ENCODE measurements around the gene FMNL3.
A peak's percentile ranks its signal among the peaks of the same experiment; 100 is the strongest.
"Not testable (repeated sequence)": the region's sequence is repeated elsewhere in the genome, so short reads cannot be mapped to it uniquely, and the experiment has no call there.

Gene FMNL3

DNA sequence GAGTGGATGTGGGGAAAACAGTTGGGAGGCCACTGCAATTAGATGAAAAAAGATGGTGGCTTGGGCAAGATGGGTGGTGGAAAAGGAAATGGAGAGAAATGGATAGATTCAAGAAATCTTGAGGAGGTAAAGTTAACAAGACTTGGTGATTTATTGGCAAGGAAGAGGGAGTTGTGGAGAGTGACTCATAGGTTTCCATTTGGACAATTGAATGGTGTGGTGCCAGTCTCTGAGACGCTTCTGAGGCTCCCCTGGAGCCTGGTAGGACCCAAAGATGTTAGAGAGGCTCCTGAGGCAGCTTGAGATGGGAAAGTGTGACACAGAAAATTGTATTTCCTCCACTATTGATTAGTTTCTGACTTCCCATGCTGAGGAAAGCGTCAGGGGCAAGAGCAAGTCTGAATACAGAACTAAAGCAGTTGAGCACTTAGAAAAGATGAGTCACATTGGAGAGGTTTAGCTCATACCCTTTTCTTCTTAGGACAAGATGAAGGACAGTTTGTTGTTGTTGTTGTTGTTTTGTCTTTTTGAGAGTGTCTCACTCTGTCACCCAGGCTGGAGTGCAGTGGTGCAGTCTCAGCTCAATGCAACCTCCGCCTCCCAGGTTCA lies 79.3 kb downstream of the FMNL3 start:
- DNase-seq (ENCODE audit: insufficient read length, low spot score) (peak; percentile 63), FAIRE-seq (peak; percentile 45)
- TF ChIP-seq POLR2A (IDR thresholded peaks at IDR 0.05; ENCODE audit: low read depth, low read length): no peak

DNA sequence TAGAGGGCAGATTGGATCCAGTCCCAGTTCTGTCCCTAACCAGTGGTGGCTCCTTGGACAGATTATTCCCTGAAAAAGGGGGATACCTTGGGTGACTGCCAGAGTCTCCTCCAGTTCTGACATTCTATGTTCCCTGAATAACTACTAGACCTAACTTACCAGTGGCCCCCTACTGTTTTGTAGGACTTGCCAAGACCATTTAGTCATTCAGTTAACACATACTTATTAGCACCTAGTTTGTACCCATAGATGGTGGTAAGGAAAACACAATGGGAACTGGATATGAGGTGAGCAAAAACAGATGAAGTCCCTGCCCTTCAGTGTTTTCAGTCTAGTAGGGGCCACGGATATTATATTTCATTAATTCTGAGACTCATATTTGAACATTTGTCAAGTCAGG lies 80.4 kb downstream of the FMNL3 start:
- no peak for FAIRE-seq
- no peak for TF ChIP-seq POLR2A (IDR thresholded peaks at IDR 0.05; ENCODE audit: low read depth, low read length)

DNA sequence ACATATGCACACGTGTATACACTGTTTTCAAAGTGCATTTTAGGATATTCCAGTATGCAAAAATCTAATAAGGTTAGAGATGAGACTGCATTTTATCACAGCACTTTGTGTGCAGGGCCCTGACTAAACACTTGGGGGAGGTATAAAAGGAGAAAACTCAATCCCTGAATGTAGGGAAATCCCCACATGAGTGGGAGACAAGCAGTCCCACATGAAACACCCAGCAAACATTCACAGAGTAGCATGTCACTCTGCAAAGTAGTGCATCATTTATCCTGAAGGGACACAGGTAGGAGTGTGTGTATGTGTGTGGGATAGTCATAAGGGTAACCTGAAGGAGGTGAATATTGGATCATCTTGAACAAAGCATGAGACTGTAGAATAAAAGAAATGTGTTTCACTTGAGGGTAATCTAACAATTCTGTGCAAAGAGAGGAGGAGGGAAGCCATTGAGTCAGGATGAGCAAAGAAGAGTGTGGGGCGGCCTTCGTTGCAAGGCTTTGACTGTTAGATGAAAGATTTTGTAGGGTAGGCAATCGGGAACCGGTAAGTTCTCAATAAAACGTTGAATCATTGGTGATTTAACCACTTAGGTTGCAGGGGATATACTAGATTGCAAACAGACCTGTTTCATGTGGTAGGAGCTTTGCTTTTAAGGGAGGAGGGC lies 80.9 kb downstream of the FMNL3 start:
- no peak for DNase-seq (ENCODE audit: insufficient read length, low spot score)
- TF ChIP-seq POLR2A (IDR thresholded peaks at IDR 0.05; ENCODE audit: low read depth, low read length): no peak
- FAIRE-seq: no peak

More for the DNA sequence above, 80.4 kb downstream of the FMNL3 start:
- DNase-seq (ENCODE audit: insufficient read length, low spot score): no peak

DNA sequence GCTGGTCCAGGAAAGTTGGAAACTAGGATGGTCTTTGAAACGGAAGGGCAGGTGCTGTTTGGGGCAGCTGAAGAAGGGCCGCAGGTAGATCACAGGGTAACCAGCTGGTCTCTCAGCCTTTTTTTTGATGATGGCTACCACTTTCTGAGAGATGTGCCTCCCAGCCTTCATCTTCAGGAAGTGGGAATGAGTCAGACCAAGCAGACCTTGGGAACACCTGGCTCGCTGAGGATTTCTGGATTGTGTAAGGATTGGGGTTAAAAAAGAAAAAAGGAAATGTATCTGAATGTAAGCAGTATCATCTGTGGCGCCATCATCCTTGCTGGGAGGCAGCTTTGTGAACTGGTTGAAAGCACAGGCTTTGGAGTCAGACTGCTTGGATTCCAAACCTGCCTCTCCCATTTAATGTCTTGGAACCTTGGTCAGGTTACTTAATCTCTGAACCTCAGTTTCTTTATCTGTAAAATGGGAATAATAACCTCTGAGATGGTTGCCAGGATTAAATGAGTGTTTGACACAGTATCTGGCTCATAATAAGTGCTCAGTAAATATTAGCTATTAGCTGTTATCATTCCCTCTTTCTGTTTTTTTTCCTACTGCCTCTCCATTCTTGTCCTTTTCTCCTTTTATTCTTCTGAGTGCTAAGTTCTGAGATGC lies 82.2 kb downstream of the FMNL3 start:
- peak; percentile 42 for DNase-seq (ENCODE audit: insufficient read length, low spot score)
- no peak for FAIRE-seq

DNA sequence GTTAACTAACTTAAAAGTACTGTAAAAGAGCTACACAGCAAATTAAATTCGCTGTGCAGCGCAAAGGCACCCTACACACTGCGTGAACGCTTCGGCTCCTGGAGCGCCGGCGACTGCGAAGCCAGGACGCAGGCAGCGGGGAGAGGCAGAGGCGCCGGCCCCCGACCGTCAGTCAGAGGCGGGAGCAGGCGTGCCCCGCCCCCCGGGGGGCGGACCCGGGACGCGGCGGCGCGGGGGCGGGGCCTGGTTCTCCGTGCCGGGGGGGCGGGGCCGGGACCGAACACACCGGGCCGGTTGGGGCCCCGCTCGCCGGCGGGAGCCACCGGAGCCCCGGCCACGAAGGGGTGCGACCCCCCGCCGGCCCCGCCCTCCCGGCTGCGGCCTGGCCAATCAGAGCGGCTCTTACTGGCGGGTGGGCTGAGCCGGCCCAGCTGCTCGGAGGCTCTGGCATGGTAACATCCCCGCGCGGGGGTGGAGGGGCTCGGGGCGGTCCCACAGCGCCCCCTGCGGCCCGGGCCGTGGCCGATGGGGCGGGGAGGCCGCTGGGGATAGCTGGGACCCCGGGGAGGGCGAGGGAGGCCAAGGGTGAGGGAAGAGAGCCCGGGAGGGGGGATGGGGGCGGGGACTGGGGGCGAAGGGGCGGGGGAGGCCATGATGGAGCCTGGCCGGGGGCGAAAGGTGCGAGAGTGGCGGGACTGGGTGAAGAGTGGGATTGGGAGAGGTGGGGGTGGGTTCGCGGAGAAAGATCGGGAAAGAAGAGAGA lies 83.9 kb downstream of the FMNL3 start, which contains the start of gene PRPF40B:
Gene PRPF40B, plus strand, starts transcription at position 420 of the 763 bp plus-strand sequence. Its CDS starts 30 bp downstream, at position 450.
- FAIRE-seq (no peak), DNase-seq (ENCODE audit: insufficient read length, low spot score) (peak; percentile 92)
- TF ChIP-seq POLR2A (IDR thresholded peaks at IDR 0.05; ENCODE audit: low read depth, low read length): peak; percentile 85

More for the DNA sequence above, 82.2 kb downstream of the FMNL3 start:
- TF ChIP-seq POLR2A (IDR thresholded peaks at IDR 0.05; ENCODE audit: low read depth, low read length): no peak

DNA sequence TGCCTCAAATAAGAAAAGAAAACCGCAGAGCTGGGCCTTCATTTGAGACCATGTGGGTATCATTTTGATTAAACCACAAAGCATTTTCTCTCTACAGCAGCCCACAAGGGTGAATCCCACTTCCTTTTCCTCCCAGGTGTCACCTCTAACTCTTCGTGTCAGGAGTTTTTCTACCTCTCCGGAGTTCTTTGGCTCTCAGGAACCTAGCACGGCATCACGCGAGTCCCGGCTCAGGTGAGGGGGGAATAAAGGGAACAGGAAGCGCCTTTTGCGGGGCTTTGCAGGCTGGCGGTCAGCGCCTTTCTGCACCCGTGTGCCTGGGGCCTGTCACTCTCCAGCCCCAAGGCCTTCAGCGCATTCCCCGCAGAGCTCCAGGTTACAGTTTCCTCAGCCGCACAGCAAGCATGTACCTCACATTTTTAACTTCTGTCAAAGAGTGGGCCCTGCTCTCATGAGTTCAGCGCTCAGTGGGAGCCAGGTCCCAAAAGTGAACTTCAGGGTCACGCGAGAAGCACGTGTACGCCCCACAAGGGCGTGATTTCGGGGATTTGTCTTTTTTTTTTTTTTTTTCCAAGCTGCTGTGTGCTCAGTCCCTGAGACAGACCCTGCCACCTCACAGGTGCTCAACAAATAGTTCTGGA lies 84.6 kb downstream of the FMNL3 start:
- no peak for FAIRE-seq
- TF ChIP-seq POLR2A (IDR thresholded peaks at IDR 0.05; ENCODE audit: low read depth, low read length): no peak
- DNase-seq (ENCODE audit: insufficient read length, low spot score): no peak

DNA sequence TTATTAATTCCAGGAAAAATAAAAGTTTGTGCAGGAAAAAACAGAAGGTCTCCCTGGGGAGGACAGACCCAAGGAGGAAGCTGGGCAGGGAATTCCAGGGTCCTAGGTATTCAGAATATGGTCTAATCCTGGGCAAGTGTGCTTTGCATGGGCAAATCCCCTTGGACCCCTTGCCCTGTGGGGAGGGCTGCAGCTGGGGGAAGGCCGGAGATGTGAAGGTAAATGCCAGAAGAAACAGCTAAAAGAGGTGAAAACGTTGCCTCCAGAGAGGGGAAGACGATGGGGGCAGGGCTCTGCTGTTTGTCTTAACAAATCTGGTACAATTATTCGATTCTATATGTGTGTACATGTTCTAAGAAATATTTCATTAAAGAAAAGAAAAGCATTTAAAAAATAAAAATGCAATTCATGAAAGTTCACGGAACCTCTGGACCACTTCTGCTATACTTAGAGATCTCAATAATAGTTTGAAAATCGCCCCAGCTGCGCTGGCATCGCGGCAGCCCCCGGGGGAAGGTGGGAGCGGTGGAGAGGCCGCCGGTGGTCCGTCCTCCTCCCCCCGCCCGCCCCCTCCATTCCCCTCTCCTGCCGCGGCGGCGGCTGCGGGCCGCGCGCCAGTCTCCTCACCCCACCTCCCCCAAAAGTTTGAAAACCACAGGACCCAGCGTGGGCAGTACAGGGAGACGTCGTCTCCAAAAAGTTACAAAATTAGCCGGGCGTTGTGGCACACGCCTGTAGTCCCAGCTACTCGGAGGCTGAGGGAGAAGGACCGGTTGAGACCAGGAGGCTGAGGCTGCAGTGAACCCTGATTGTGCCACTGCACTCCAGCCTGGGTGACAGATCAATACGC lies 85.3 kb downstream of the FMNL3 start:
- no peak for TF ChIP-seq POLR2A (IDR thresholded peaks at IDR 0.05; ENCODE audit: low read depth, low read length)
- FAIRE-seq (no peak), DNase-seq (ENCODE audit: insufficient read length, low spot score) (no peak)

DNA sequence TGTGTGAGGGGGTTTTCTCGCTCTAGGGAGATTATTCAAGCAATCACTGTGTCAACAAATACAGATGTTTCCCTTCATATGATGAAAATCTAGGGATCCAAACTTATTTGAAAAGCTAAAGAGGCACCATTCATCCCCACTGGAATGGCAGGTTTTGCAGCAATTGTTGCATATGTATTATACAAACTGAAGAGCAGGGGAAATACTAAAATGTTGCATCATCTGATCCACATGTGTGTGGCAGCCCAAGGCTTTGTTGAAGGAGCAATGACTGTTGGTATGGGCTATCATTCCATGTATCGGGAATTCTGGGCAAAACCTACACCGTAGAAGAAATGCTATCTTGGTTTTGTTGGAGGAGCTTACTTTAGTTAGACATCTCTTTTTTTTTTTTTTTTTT lies 87.9 kb downstream of the FMNL3 start:
- DNase-seq (ENCODE audit: insufficient read length, low spot score) (no peak), FAIRE-seq (no peak)
- TF ChIP-seq POLR2A (IDR thresholded peaks at IDR 0.05; ENCODE audit: low read depth, low read length): no peak

DNA sequence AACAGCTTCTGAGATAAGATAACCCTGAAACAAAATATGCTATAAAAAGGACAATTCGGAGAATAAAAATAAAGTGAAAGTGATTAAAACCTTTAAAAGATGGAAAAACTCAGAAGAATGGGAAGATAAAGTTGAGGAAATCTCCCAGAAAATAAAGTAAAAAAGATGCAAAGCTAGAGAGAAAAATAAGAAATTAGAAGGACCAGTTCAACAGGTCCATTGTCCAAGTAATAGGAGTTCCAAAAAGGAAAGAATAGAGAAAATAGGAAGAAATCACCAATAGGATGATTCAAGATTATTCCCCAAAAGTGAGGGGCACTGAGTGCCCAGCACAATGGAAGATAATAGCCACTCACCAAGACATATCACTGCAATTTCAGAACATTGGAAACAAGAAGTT lies 88.6 kb downstream of the FMNL3 start:
- no peak for DNase-seq (ENCODE audit: insufficient read length, low spot score)
- no peak for TF ChIP-seq POLR2A (IDR thresholded peaks at IDR 0.05; ENCODE audit: low read depth, low read length)
- no peak for FAIRE-seq

DNA sequence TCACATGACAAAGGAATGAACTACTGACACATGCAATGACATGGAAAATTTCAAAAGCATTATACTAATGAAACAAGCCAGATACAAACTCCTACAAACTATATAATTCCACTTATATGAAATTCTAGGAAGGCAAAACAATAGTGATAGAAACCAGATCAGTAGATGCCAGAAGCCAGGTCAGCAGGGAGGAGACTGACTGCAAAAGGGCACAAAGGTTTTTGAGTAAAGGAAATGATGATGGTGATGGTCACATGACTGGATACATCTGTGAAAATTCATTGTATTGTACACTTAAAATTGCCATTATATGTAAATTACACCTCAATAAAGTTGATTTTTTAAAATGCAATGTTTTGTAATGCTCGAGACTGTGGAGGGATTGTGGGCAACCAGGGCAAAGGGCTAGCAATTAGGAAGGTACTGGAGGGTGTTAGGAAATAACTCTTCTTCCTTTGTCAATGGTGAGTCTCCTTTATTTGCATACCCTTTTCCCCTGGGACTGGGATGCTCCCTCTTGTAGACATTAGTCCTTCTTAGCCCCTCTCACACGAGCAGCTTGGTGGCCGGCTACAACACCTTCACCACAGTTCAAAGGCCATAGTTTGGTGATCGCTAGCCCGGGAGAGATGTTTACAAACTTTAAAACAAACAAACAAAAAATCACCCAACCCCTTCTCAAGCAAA lies 90.5 kb downstream of the FMNL3 start:
- FAIRE-seq: no peak
- DNase-seq (ENCODE audit: insufficient read length, low spot score): no peak
- TF ChIP-seq POLR2A (IDR thresholded peaks at IDR 0.05; ENCODE audit: low read depth, low read length): no peak

DNA sequence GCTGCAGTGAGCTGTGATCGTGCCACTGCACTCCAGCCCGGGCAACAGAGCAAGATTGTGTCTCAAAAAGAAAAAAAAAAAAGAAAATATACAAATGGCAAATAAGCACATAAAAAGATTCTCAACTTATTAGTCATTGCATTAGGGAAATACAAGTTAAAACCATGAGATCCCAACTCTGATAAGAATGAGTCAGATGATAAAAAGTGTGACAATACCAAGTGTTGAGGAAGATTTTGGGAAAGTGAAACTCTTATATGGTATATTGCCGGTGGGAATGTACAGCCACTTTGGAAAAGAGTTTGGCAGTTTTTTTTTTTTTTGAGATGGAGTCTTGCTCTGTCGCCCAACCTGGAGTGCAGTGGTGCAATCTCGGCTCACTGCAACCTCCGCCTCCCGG lies 91.5 kb downstream of the FMNL3 start:
- no peak for FAIRE-seq
- TF ChIP-seq POLR2A (IDR thresholded peaks at IDR 0.05; ENCODE audit: low read depth, low read length): no peak
- no peak for DNase-seq (ENCODE audit: insufficient read length, low spot score)

DNA sequence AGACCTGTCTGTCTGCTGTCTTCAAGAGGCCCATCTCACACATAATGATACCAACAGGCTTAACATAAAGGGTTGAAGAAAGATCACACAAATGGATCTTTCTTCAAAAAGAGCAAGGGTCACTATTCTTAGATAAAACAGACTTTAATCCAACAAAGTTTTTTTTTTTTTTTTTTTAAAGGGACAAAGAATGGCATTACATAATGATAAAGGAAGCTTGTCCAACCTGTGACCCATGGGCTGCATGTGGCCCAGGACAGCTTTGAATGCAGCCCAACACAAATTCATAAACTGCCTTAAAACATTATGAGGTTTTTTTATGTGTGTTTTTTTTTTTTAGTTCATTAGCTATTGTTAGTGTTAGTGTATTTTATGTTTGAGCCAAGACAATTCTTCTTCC lies 95.0 kb downstream of the FMNL3 start:
- FAIRE-seq: no peak
- no peak for DNase-seq (ENCODE audit: insufficient read length, low spot score)
- TF ChIP-seq POLR2A (IDR thresholded peaks at IDR 0.05; ENCODE audit: low read depth, low read length): no peak

DNA sequence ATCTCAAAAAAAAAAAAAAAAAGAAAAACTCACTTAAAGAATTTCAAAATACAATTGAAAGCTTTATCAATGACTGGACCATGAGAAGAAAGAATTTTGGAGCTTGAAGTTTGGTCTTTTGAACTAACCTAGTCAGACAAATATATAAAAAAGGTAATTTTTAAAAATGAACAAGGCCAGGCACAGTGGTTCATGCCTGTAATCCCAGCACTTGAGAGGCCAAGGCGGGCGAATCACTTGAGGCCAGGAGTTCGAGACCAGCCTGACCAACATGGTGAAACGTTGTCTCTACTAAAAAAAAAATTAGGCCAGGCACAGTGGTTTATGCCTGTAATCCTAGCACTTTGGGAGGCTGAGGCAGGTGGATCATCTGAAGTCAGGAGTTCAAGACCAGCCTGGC lies 96.4 kb downstream of the FMNL3 start:
- not testable (repeated sequence) for FAIRE-seq; DNase-seq (ENCODE audit: insufficient read length, low spot score)

Data from H54 (cell line).